Adrenal gland (tissue), 12 donors: ENCODE results near the gene GBGT1. TPM values are rescaled to one million over a fixed set of nuclear protein-coding genes. Genes with fewer than 3 reads are reported as not detected.

Source experiments
- DNase-seq, 7 donors: peaks; one replicate each; pipeline ENCODE4 v3.0.0-alpha.2; 2019 to 2020
- H3K27ac ChIP-seq, 5 donors: fragments of 200-600 bp; sonication (generic) in 4 of 5; 1 replicate in 3 of 5; 2 replicates in 2 of 5; pipeline versions ENCODE4 v1.5.1 to v1.8.0; 2016 to 2020; ENCODE audit warnings: mild to moderate bottlenecking in 1 of 5
- H3K27me3 ChIP-seq: fragments of 200-600 bp; 2 replicates; pipeline ENCODE4 v1.8.0; 2021
- H3K36me3 ChIP-seq, 2 donors: fragments of 200-600 bp; replicated peaks in 1 of 2; 1 replicate in 1 of 2; 2 replicates in 1 of 2; pipeline versions ENCODE4 v1.5.1 to v1.8.0; 2018 to 2022
- H3K4me1 ChIP-seq, 2 donors: fragments of 200-600 bp; replicated peaks in 1 of 2; 1 replicate in 1 of 2; 2 replicates in 1 of 2; pipeline versions ENCODE4 v1.5.1 to v1.8.0; 2018 to 2021
- H3K4me3 ChIP-seq, 4 donors: fragments of 200-600 bp; sonication (generic) in 3 of 4; one replicate each; pipeline ENCODE4 v1.5.1; 2016 to 2018
- H3K9me3 ChIP-seq, 3 donors: fragments of 200-600 bp; sonication (generic) in 1 of 3; replicated peaks in 1 of 3; 1 replicate in 2 of 3; 2 replicates in 1 of 3; pipeline versions ENCODE4 v1.5.1 to v1.8.0; 2016 to 2021
- CTCF ChIP-seq, 6 experiments: fragments of 450-650 bp in 4 of 6; fragments of 200-600 bp in 2 of 6; sonication (generic) in 1 of 6; IDR thresholded peaks; 1 replicate in 5 of 6; 2 replicates in 1 of 6; pipeline versions ENCODE4 v1.5.1 to v1.8.0; 2016 to 2021; ENCODE audit warnings: antibody characterized with exemption in 6 of 6, mild to moderate bottlenecking in 2 of 6, moderate library complexity in 1 of 6
- POLR2A ChIP-seq, 2 donors: fragments of 450-650 bp; IDR thresholded peaks; one replicate each; pipeline ENCODE4 v1.6.1; 2017; ENCODE audit warnings: antibody characterized with exemption in 2 of 2, mild to moderate bottlenecking in 2 of 2, moderate library complexity in 1 of 2
- WGBS, 4 donors: extraction: QIAGEN DNeasy Blood & Tissue Kit in 2 of 4; methylation state at CpG; one replicate each; pipeline versions ENCODE4 v1.1.5 to v1.1.7; 2013 to 2017; 5-methylcytosine and 5-hydroxymethylcytosine counted together
- intact Hi-C, 2 donors: fragments of 100-400 bp; cut with DNase I; formaldehyde crosslinking; loops; one replicate each; pipeline versions ENCODE4 v1.14.1 to v1.15.0; 2022 to 2023
- polyA plus RNA-seq, 3 donors: library from polyadenylated mRNA; stranded (reverse); fragments of 200-250 nt in 2 of 3; fragments of 350-450 nt in 1 of 3; fragmentation: Illumina TruSeq in 1 of 3; extraction: RNeasy Lipid Tissue Mini Kit (QIAGEN cat#74804) in 1 of 3; gene quantifications; one replicate each; pipeline ENCODE4 v1.2.3, GENCODE V29; 2013 to 2014
- total RNA-seq, 9 donors: library from RNA; depleted of rRNA in 4 of 9; stranded (reverse); fragments of >200 nt in 4 of 9; fragments of 120-200 nt in 1 of 9; fragmentation: NEBNext Ultra II Directional in 1 of 9; extraction: Animal tissue kit (Norgen Biotek cat#: 25700) in 1 of 9; gene quantifications; one replicate each; pipeline versions ENCODE4 v1.1.0 to v1.2.4, GENCODE V29; 2013 to 2023
- donor health status: healthy with polysubstance abuse.
- donor health status: Bipolar disorder and iron deficiency.
- donor health status: DM: yes; HTN: yes; CAD: no.
- donor health status: DM: no; HTN: no; CAD: no.
- donor health status: DM: no; HTN: no; CAD: no.
- donor health status: DM: yes; HTN: yes; CAD: no.

Gene GBGT1
- total and polyA plus RNA-seq, 12 donors = 3.5 to 67.5 (median 29.2) TPM

GRCh38 chr9:133127340-133127981 is 36.3 kb downstream of the GBGT1 start:
- H3K4me3 ChIP-seq = no peak overlapping the region
- 83 to 86% (median 85%) methylated on average over 7 to 23 of the region's 23 CpGs for WGBS, 4 donors
- peaks cover 23 to 54% of the 10 kb centered on the region in 2 donors for H3K4me1 ChIP-seq
- DNase-seq = peak in 3 of 7 donors; percentile 47 to 75 (median 72)
- no peaks in the 10 kb centered on the region for H3K27me3 ChIP-seq
- H3K27ac ChIP-seq = peak overlapping the region in 1 of 5 donors; percentile 85
- TF ChIP-seq CTCF (IDR thresholded peaks at IDR 0.05) (no peak), POLR2A (IDR thresholded peaks at IDR 0.05) (no peak)
- H3K9me3 ChIP-seq = no peaks in the 10 kb centered on the region
- intact Hi-C loops = no loop called here
- H3K36me3 ChIP-seq = no peaks in the 10 kb centered on the region

- H3K27ac ChIP-seq = peak overlapping the region in 2 of 5 donors; percentile 56 to 85
- peak in 1 of 7 donors; percentile 17 for DNase-seq
- no peaks in the 10 kb centered on the region for H3K27me3 ChIP-seq
- H3K9me3 ChIP-seq = no peaks in the 10 kb centered on the region
- peaks cover 28 to 54% of the 10 kb centered on the region in 2 donors for H3K4me1 ChIP-seq
- TF ChIP-seq POLR2A (IDR thresholded peaks at IDR 0.05) = no peak
- intact Hi-C loops = no loop called here
- H3K4me3 ChIP-seq = peak overlapping the region in 1 of 4 donors; percentile 44
- WGBS, 4 donors = 70 to 74% (median 73%) methylated on average over 14 to 17 of the region's 17 CpGs
- no peaks in the 10 kb centered on the region for H3K36me3 ChIP-seq
Measured at GRCh38 chr9:133126697-133127339, 36.9 kb downstream of the GBGT1 start.

GRCh38 chr9:133125941-133126696 is 37.6 kb downstream of the GBGT1 start:
- no peaks in the 10 kb centered on the region for H3K9me3 ChIP-seq
- intact Hi-C loops = no loop called here
- H3K36me3 ChIP-seq = no peaks in the 10 kb centered on the region
- peak overlapping the region in 1 of 4 donors; percentile 44 for H3K4me3 ChIP-seq
- 11 to 40% (median 23%) methylated on average over 13 to 24 of the region's 24 CpGs for WGBS, 4 donors
- peaks cover 27 to 53% of the 10 kb centered on the region in 2 donors for H3K4me1 ChIP-seq
- H3K27ac ChIP-seq = peak overlapping the region in 2 of 5 donors; percentile 56 to 85
- H3K27me3 ChIP-seq = no peaks in the 10 kb centered on the region
- TF ChIP-seq POLR2A (IDR thresholded peaks at IDR 0.05) = no peak
- no peak for TF ChIP-seq CTCF (IDR thresholded peaks at IDR 0.05)
- peak in 2 of 7 donors; percentile 38 to 67 for DNase-seq

GRCh38 chr9:133124907-133125275 is 38.8 kb downstream of the GBGT1 start:
- H3K36me3 ChIP-seq = no peaks in the 10 kb centered on the region
- peak overlapping the region in 2 of 5 donors; percentile 17 to 47 for H3K27ac ChIP-seq
- intact Hi-C loops = no loop called here
- no peaks in the 10 kb centered on the region for H3K9me3 ChIP-seq
- no peak for TF ChIP-seq CTCF (IDR thresholded peaks at IDR 0.05)
- TF ChIP-seq POLR2A (IDR thresholded peaks at IDR 0.05) = no peak
- WGBS, 4 donors = 79 to 96% (median 85%) methylated on average over 2 of the region's 2 CpGs
- H3K27me3 ChIP-seq = no peaks in the 10 kb centered on the region
- H3K4me1 ChIP-seq = peaks cover 37 to 48% of the 10 kb centered on the region in 2 donors
- DNase-seq = no peak
- H3K4me3 ChIP-seq = no peak overlapping the region
